Parathyroid adenoma (tissue), 2 donors: ENCODE measurements around the gene NANOS3.

Experiments used
- H2AFZ ChIP-seq: fragments of 300-600 bp; sonication (generic); one replicate; pipeline ENCODE4 v1.7.0; 2017; ENCODE audit warnings: antibody characterized with exemption, mild to moderate bottlenecking
- H3K27ac ChIP-seq: fragments of 300-600 bp; sonication (generic); one replicate; pipeline ENCODE4 v1.7.0; 2017
- H3K27me3 ChIP-seq: fragments of 300-600 bp; sonication (generic); one replicate; pipeline ENCODE4 v1.7.0; 2017; ENCODE audit warnings: low read length; ENCODE audit not compliant: control insufficient read depth, insufficient read depth
- H3K36me3 ChIP-seq: fragments of 300-600 bp; sonication (generic); one replicate; pipeline ENCODE4 v1.7.0; 2017; ENCODE audit warnings: low read length; ENCODE audit not compliant: control insufficient read depth, insufficient read depth
- H3K4me1 ChIP-seq: fragments of 300-600 bp; sonication (generic); one replicate; pipeline ENCODE4 v1.7.0; 2017; ENCODE audit warnings: control low read depth
- H3K4me2 ChIP-seq: fragments of 300-600 bp; sonication (generic); one replicate; pipeline ENCODE4 v1.7.0; 2017; ENCODE audit warnings: low read length
- H3K4me3 ChIP-seq: fragments of 300-600 bp; sonication (generic); one replicate; pipeline ENCODE4 v1.7.0; 2017; ENCODE audit warnings: low read depth, low read length
- H3K79me2 ChIP-seq: fragments of 300-600 bp; sonication (generic); one replicate; pipeline ENCODE4 v1.7.0; 2017; ENCODE audit warnings: control low read depth
- H3K9ac ChIP-seq: fragments of 300-600 bp; sonication (generic); one replicate; pipeline ENCODE4 v1.7.0; 2017; ENCODE audit warnings: mild to moderate bottlenecking
- H3K9me3 ChIP-seq: fragments of 300-600 bp; sonication (generic); one replicate; pipeline ENCODE4 v1.7.0; 2017; ENCODE audit warnings: low read length; ENCODE audit not compliant: control insufficient read depth
- TF ChIP-seq, protein P1 (sequence below): fragments of 300-600 bp; sonication (generic); IDR thresholded peaks from one replicate; pipeline ENCODE4 v1.7.0; 2017; ENCODE audit warnings: antibody characterized with exemption, mild to moderate bottlenecking
- donor health status: primary hyperparathyroidism.

The NANOS3 gene

DNA sequence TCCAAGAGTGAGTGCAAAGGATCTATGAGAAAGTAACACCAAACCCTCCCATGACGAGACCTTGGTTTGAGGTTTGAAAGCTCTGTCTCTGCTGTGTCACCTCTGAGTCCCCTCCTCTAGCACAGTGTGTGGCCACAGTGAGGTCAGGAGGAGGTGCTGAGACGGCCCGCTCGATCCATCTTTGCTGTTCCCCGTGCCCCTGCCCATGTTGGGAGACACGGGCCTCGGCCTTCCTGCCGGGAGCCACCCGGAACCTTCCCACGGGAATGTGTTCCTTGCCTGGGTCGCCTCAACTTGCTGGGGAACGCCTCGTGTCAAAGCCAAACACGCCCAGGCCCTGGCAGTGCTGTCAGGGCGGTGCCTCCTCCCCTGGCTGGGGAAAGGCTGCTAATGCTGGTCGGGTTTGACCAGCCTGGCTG is 10.1 kb downstream of the NANOS3 start:
- H3K4me3 ChIP-seq: no peak overlapping the region
- TF ChIP-seq, protein P1, sequence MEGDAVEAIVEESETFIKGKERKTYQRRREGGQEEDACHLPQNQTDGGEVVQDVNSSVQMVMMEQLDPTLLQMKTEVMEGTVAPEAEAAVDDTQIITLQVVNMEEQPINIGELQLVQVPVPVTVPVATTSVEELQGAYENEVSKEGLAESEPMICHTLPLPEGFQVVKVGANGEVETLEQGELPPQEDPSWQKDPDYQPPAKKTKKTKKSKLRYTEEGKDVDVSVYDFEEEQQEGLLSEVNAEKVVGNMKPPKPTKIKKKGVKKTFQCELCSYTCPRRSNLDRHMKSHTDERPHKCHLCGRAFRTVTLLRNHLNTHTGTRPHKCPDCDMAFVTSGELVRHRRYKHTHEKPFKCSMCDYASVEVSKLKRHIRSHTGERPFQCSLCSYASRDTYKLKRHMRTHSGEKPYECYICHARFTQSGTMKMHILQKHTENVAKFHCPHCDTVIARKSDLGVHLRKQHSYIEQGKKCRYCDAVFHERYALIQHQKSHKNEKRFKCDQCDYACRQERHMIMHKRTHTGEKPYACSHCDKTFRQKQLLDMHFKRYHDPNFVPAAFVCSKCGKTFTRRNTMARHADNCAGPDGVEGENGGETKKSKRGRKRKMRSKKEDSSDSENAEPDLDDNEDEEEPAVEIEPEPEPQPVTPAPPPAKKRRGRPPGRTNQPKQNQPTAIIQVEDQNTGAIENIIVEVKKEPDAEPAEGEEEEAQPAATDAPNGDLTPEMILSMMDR: no peak
- no peaks in the 10 kb centered on the region for H3K36me3 ChIP-seq
- H3K9ac ChIP-seq: no peak overlapping the region
- no peak overlapping the region for H2AFZ ChIP-seq
- H3K79me2 ChIP-seq: no peaks in the 10 kb centered on the region
- H3K9me3 ChIP-seq: no peaks in the 10 kb centered on the region
- no peaks in the 10 kb centered on the region for H3K27me3 ChIP-seq
- H3K4me1 ChIP-seq: no peaks in the 10 kb centered on the region
- no peak overlapping the region for H3K27ac ChIP-seq
- no peak overlapping the region for H3K4me2 ChIP-seq

- Histone ChIP-seq H3K79me2 (no peaks in the 10 kb centered on the region), H3K36me3 (no peaks in the 10 kb centered on the region), H3K9ac (no peak overlapping the region), H3K27me3 (no peaks in the 10 kb centered on the region), H2AFZ (no peak overlapping the region), H3K9me3 (no peaks in the 10 kb centered on the region), H3K4me1 (no peaks in the 10 kb centered on the region), H3K4me2 (no peak overlapping the region), H3K27ac (no peak overlapping the region), H3K4me3 (no peak overlapping the region)
- TF ChIP-seq, protein P1: no peak
Measured at GRCh38 chr19:13887517-13887916, 10.6 kb downstream of the NANOS3 start.

GRCh38 chr19:13888281-13888680 is 11.3 kb downstream of the NANOS3 start:
- no peak overlapping the region for H3K4me3 ChIP-seq
- H3K27ac ChIP-seq: no peak overlapping the region
- no peaks in the 10 kb centered on the region for H3K27me3 ChIP-seq
- TF ChIP-seq, protein P1: no peak
- no peaks in the 10 kb centered on the region for H3K36me3 ChIP-seq
- H3K79me2 ChIP-seq: no peaks in the 10 kb centered on the region
- H3K4me2 ChIP-seq: no peak overlapping the region
- no peaks in the 10 kb centered on the region for H3K4me1 ChIP-seq
- no peaks in the 10 kb centered on the region for H3K9me3 ChIP-seq
- no peak overlapping the region for H3K9ac ChIP-seq
- H2AFZ ChIP-seq: no peak overlapping the region

DNA sequence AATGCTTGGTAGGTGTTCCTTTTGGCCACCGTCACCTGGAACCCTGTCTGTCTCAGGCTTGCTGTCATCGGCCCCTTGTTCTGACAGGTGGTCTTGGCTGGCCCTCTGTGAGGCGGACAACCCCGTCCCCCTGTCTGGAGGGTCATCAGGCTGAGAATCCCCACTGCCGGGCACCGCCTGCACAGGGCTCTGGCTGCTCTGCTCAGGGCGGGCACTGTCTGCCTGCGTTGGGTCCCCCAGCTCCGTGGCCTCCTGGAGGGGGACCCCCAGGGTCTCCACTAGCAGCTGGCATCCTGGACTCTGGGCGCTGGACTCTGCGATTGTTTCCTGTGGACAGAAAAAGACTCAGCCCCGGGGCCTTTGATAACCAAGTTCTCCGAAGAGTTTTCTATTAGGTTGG is 13.2 kb downstream of the NANOS3 start:
- no peak overlapping the region for H2AFZ ChIP-seq
- no peak overlapping the region for H3K9ac ChIP-seq
- TF ChIP-seq, protein P1: no peak
- H3K27me3 ChIP-seq: no peaks in the 10 kb centered on the region
- no peaks in the 10 kb centered on the region for H3K36me3 ChIP-seq
- H3K4me3 ChIP-seq: no peak overlapping the region
- H3K4me2 ChIP-seq: no peak overlapping the region
- no peaks in the 10 kb centered on the region for H3K79me2 ChIP-seq
- no peak overlapping the region for H3K27ac ChIP-seq
- no peaks in the 10 kb centered on the region for H3K9me3 ChIP-seq
- H3K4me1 ChIP-seq: no peaks in the 10 kb centered on the region

- Histone ChIP-seq H3K79me2 (no peaks in the 10 kb centered on the region), H3K9me3 (no peaks in the 10 kb centered on the region), H3K36me3 (no peaks in the 10 kb centered on the region), H3K9ac (no peak overlapping the region), H3K4me2 (no peak overlapping the region), H3K4me3 (no peak overlapping the region), H3K27ac (no peak overlapping the region), H3K27me3 (no peaks in the 10 kb centered on the region), H2AFZ (no peak overlapping the region), H3K4me1 (no peaks in the 10 kb centered on the region)
- TF ChIP-seq, protein P1: no peak
Measured at GRCh38 chr19:13892870-13893269, 15.9 kb downstream of the NANOS3 start.
